Stimulated activated naive CD4-positive, alpha-beta T cell treated with Interleukin-2 at 50 U/mL for 16 hours (primary cell): ENCODE results near the gene ZNF99.
"Not testable (repeated sequence)": the region's sequence is repeated elsewhere in the genome, so short reads cannot be mapped to it uniquely, and the experiment has no call there.

Experiments used
- DNase-seq: peaks from one replicate; lab custom pipeline; 2025; lab: John Stamatoyannopoulos, UW

The ZNF99 gene

DNA sequence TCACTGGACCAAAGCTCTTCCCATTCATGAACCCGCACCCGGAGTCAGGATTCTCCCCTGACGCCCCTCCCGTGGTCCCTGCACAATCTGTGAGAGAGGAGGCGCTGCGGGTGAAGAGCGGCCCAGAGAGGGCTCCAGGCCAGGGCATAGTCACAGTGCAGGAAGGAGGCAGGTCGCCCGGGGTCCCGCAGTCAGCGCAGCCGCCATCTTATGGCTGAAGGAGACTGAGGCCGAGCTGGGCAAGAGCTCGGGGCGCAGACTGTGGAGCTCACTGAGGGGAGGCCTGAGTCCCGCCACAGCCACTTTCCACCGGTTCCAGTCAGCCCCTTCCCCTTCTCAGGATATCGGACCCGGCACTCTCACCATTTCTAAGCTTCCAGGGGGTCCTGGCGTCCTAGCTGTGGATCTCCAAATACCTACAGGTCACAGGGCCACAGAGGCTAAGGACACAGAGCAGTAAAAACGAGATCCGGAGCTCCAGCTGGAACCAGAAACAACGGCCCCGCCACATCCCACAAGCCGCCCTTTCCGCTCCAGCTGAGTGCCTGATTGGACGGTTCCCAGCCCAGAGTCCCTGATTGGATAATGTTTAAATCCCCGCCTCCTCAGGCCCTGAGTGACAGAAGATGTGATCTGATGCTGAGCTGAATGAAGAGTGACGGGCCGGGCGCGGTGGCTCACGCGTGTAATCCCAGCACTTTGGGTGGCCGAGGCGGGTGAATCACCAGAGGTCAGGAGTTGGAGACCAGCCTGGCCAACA lies at the start of gene ZNF99:
Gene ZNF99 (minus strand): TSS at position 501 of the 760 bp plus-strand sequence. CDS start 135 bp downstream, at position 366.
- DNase-seq: no peak

DNA sequence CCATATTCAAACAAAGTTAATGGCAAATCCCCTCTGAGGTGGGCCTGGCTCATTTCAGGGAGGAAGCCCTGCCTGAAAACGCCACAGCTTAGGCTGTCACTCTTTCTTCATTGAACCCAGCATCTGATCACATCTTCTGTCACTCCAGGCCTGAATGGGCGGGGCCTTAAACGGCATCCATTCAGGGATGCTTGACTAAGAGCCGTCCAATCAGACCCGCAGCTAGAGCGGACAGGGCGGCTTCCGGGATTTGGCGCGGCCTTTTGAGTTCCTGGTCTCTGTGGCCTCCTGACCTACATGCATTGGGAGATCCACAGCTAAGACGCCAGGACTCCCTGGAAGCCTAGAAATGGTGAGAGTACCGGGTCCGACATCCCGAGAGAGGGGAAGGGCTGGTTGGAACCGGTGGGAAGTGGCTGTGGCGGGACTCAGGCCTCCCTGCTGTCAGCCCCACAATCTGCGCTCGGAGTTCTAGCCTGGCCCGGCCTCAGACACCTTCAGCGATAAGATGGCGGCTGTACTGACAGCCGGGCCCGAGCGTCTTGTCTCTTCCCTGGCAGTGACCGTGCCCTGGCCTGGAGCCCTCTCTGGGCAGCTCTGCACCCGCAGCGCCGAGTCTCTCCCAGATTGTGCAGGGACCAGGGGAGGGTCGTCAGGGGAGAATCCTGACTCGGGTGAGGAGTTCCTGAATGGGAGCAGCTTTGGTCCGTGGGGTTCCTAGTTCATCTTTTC lies 48.2 kb upstream of the ZNF99 start, which contains the start of gene ZNF723:
Gene ZNF723 (plus strand): TSS at position 261 of the 732 bp plus-strand sequence. CDS start 89 bp downstream, at position 350.
- no peak for DNase-seq

DNA sequence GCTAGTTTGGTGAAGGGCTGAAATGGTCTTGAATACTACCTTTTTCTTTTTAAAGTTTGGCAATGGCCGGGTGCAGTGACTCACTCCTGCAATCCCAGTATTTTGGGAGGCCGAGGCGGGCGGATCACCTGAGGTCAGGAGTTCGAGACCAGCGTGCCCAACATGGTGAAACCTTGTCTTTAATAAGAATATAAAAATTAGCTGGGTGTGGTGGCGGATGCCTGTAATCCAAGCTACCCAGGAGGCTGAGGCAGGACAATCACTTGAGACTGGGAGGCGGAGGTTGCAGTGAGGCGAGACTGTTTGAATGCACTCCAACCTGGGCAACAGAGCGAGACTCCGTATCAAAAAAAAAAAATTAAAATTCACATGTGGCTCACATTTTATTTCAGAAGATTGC lies 47.3 kb upstream of the ZNF99 start:
- DNase-seq: no peak

DNA sequence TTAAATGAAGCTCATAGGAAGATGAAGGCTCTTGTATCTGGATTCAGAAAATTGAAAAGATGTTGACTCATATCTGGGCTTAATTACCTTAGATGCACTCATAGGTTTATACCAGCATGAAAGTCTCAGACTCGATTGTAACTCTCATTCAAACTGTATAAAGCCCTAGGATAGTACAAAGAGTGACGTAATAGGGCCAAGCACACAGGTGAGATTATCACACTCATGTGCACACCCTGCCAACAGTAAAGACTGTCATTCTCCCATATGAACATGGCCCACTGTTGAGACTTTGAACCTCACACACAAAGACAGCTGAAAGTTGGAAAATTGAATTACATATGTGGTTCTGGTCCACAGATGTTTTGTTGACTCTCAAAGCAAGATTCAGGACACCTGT lies 30.2 kb upstream of the ZNF99 start:
- no peak for DNase-seq

DNA sequence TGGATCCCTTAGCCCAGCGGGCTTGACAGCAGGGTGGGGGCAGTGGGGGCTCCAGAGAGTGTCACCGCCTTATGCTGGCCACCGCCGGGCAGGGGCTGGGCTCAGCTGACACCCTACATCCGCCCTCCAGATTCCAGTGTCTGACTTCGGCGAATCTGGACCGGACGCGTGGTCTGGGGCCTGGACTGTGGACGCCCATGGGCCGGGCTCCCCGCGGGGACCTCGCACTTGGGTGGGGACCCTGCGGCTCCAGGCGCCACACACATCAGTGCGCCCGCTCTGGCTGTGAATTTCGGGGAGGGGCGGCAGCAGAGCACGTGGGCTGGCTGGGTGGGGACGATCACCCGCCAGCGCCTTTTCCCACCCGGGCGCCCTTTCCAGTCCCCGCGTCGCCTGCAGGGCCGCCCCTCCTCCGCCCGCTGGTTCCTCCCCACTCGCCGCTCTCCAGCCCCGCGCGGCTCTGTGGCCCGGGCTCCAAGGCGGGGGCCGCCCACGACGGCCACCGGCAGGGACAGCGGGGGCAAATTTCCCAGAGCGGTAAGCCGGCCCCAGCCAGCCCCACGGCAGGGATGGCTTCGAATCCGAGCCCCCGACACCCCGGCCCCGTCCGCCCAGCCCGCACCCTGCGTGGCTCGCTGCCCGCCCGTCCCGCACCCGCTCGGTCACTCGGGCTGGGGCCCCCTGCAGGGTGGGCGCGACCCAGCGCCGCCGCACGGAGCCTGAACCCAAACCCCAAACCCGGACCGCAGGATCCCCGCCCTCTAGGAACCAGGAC lies 23.3 kb upstream of the ZNF99 start:
- DNase-seq: no peak

DNA sequence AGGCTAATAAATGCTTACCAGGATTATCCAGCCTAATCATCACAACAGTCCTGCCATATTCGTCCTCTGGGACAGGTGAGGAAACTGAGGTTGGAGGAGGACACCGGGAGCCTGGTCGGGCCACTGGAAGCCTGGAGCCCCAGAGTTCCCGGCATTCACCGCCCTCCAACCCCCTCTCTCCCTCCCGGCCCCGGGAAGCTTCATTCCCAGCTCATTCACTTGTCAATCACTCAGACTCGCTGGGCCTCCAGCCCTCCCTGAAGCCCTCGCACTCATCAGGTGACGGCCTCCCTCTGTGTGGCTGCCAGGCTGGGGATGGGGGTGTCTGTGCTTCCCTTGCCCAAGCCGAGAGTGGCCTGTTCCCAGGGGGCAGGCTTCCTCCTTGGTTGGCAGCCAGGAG lies 22.5 kb upstream of the ZNF99 start:
- DNase-seq: no peak

DNA sequence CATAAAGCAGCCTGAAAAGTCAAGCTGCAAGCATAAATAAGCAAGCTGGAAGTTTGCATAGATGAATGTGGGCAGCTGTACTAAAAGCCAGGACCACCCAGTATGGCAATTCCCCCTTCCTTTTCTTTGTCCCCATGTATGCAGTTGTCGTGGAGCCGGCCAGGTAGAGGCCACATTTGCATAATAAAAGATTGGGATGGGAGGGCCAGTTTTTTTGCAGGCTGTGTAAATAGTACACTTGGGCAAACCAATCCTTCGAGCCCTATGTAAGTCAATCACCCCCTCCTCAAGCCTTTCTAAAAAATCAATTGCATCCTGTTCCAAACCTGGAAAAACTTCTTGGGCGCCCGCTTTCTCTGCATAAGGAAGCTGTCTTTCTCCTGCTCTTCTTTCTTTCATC lies 13.1 kb upstream of the ZNF99 start:
- DNase-seq: no peak

DNA sequence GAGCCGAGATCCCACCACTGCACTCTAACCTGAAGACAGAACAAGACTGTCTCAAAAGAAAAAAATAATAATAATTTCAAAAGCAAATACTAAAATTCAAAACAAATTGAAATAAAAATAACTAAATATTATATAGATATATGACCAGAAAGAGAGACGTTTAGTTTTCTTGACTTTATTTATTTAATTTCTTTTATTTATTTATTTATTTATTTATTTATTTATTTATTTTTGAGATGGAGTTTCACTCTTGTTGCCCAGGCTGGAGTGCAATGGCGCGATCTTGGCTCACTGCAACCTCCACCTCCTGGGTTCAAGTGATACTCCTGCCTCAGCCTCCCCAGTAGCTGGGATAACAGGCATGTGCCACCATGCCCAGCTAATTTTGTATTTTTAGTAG lies 8.9 kb upstream of the ZNF99 start:
- DNase-seq: not testable (repeated sequence)

DNA sequence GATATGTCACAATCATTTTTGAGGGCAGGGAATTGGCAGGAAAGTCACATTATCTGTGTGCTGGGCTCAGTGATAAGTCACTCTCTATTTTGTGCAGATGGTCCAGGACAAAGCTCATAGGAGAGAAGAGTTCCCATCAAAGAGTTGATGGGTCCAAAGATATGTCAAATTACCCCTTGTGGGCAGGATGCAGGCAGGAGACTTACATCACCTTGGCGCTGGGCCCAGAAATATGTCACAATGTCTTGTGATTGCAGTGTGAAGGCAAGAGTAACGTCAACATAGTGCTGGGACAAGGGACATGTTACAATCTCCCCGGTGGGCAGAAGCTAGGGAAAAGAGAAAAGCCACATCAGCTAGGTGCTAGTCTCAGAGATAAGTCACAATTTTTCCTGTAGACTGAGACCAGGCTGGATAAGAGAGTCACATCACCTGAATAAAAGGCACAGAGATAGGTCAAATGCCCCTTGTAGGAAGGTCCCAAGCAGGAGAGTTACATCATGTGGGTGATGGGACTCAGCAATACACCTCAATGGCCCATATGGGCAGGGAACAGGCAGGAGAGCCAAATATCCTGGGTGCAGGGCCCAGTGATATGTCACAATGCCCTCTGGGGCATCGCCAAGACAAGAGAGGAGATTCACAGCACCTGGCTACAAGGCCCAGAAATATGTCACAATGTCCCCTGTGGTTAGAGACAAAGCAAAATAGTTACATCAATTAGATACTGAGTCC lies 47.9 kb downstream of the ZNF99 start:
- no peak for DNase-seq

DNA sequence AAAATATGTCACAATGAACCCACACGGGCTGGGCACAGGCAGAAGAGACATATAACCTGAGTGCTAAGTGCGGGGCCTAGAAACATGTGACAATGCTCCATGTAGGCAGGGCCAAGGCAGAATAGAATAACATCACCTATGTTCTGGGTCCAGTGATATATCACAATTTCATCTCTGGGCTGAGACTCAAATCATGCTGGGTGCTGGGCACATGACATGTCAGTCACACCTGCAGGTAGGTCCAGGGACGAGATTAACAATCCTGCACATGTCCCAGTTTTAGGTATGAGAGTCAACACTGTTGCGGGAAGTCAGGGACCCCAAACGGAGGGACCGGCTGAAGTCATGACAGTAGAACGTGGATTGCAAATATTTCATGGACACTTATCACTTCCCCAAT lies 50.3 kb downstream of the ZNF99 start:
- DNase-seq: no peak

DNA sequence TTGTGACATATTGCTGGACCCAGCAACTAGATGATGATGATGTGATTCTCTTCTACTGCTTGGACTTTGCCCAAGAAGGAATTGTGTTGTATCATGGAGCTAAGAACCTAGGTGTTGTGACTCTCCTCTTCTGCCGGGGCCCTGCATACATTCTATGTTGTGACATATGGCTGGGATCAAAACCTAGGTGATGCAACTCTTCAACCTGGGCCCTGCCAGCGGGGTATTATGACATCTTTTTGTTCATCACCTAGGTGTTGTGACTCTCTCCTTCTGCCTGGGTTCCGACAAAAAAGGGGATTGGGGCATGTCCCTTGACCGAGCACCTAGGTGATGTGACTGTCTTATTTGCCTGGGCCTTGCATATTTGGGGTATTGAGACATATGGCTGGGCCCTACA lies 55.7 kb downstream of the ZNF99 start:
- not testable (repeated sequence) for DNase-seq

DNA sequence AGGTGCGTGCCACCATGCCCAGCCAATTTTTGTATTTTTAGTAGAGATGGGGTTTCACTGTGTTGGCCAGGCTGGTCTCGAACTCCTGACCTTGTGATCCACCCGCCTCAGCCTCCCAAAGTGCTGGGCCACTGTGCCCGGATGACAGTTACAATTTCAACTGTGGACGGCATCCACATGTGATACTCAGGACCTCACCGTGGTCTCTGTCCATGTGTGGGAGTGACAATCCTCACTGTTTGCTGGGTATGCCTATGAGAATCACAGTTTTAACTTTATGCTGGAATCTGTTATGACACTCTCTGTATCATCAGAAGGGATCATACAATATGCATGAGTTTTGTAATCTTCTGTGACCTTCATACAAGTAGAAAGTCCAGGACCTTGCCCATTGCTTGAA lies 62.4 kb downstream of the ZNF99 start:
- not testable (repeated sequence) for DNase-seq

DNA sequence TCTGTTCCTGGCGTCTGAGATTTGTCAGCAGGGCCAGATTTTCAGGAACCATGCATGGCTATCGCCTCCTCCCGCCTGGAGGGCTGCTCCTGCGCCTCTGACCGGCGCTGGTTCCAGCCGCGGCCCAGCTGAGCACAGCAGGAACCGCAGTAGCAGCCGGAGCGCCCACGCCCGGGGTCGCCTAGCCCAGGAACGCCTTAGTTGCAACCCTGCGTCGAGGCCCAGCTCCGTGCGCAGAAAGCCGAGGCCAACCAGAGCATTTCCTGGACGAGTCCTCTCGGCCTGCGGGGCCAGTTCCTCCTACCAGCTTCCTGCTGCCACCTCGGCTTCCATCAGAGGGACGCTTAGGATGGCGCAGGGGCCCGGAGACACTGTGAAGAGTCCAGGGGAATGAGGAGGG lies 75.0 kb downstream of the ZNF99 start:
- DNase-seq: no peak

DNA sequence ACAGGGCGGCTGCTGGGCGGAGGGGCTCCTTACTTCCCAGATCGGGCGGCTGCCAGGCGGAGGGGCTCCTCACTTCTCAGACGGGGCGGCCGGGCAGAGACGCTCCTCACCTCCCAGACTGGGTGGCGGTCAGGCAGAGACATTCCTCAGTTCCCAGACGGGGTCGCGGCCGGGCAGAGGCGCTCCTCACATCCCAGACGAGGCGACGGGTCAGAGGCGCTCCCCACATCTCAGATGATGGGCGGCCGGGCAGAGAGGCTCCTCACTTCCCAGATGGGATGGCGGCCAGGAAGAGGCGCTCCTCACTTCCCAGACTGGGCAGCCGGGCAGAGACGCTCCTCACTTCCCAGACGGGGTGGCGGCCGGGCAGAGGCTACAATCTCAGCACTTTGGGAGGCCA lies 80.9 kb downstream of the ZNF99 start:
- not testable (repeated sequence) for DNase-seq

DNA sequence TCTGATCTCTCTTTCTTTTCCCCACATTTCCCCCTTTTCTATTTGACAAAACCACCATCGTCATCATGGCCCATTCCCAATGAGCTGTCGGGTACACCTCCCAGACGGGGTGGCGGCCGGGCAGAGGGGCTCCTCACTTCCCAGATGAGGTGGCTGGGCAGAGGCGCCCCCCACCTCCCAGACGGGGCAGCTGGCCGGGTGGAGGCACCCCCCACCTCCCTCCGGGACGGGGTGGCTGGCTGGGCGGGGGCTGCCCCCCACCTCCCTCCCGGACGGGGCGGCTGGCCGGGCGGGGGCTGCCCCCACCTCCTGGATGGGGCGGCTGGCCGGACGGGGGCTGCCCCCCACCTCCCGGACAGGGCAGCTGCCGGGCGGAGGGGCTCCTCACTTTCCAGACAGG lies 81.3 kb downstream of the ZNF99 start:
- not testable (repeated sequence) for DNase-seq
